K562 (cell line): ENCODE data around the gene NRSN2.

Experiments used
- ATF3 ChIP-seq, 2 experiments: fragments of 450-650 bp in 1 of 2; sonication (generic) in 1 of 2; formaldehyde crosslinking in 1 of 2; IDR thresholded peaks in 1 of 2; conservative IDR thresholded peaks in 1 of 2; 2 replicates each; pipeline versions ENCODE4 v1.6.1 to v1.8.1; 2016 to 2023; ENCODE audit warnings: mild to moderate bottlenecking in 2 of 2, moderate library complexity in 2 of 2, inconsistent platforms in 1 of 2, missing genetic modification reagents in 1 of 2
- CTCF ChIP-seq, 3 experiments: IDR thresholded peaks in 2 of 3; conservative IDR thresholded peaks in 1 of 3; 2 replicates each; pipeline ENCODE4 v1.5.1; 2011 to 2012; ENCODE audit warnings: low read length in 3 of 3, mild to moderate bottlenecking in 3 of 3, control low read depth in 2 of 3, improper control_type of control experiment in 1 of 3, inconsistent platforms in 1 of 3, low read depth in 1 of 3, mixed read lengths in 1 of 3, moderate library complexity in 1 of 3; ENCODE audit not compliant: insufficient read depth in 2 of 3
- DDX20 ChIP-seq: fragments of 450-650 bp; IDR thresholded peaks from 2 replicates; pipeline ENCODE4 v1.6.1; 2016; ENCODE audit warnings: missing genetic modification characterization, low read depth, mild to moderate bottlenecking, missing compliant biosample characterization, moderate library complexity
- HMG20B ChIP-seq: fragments of 250-450 bp; sonication (Bioruptor Pico); IDR thresholded peaks from 2 replicates; pipeline ENCODE4 v1.5.0; 2021; ENCODE audit warnings: mild to moderate bottlenecking
- POLR2B ChIP-seq: fragments of 450-650 bp; IDR thresholded peaks from 2 replicates; pipeline ENCODE4 v1.6.1; 2018; ENCODE audit warnings: low read depth; ENCODE audit not compliant: partially characterized antibody
- POLR2G ChIP-seq: fragments of 200-400 bp; formaldehyde crosslinking; IDR thresholded peaks from 2 replicates; pipeline ENCODE4 v1.6.1; 2017; ENCODE audit warnings: low read depth, mild to moderate bottlenecking, antibody characterized with exemption, low read length, moderate library complexity
- REST ChIP-seq, 2 experiments: fragments of 450-650 bp; formaldehyde crosslinking in 1 of 2; IDR thresholded peaks; 2 replicates each; pipeline versions ENCODE4 v1.4.0 to v1.6.1; 2014 to 2020; ENCODE audit warnings: mild to moderate bottlenecking in 2 of 2, borderline replicate concordance in 1 of 2, low read depth in 1 of 2
- SMAD3 ChIP-seq: fragments of 450-650 bp; formaldehyde crosslinking; conservative IDR thresholded peaks from 2 replicates; pipeline ENCODE4 v1.4.0; 2020; ENCODE audit warnings: mild to moderate bottlenecking
- ZFPM2 ChIP-seq: fragments of 250-450 bp; sonication (Bioruptor Pico); IDR thresholded peaks from 2 replicates; pipeline ENCODE4 v1.5.1; 2022; ENCODE audit warnings: mild to moderate bottlenecking
- ZNF431 ChIP-seq: sonication (generic); formaldehyde crosslinking; IDR thresholded peaks from 2 replicates; pipeline ENCODE4 v1.8.0; 2022; ENCODE audit warnings: mild to moderate bottlenecking, missing genetic modification reagents
- TF ChIP-seq, protein P1 (sequence below): sonication (generic); formaldehyde crosslinking; IDR thresholded peaks from 2 replicates; pipeline ENCODE4 v1.8.0; 2022; ENCODE audit warnings: mild to moderate bottlenecking, missing genetic modification reagents
- TF ChIP-seq, protein P2 (sequence below): sonication (generic); formaldehyde crosslinking; IDR thresholded peaks from 2 replicates; pipeline ENCODE4 v1.8.1; 2022; ENCODE audit warnings: missing genetic modification reagents

DNA sequence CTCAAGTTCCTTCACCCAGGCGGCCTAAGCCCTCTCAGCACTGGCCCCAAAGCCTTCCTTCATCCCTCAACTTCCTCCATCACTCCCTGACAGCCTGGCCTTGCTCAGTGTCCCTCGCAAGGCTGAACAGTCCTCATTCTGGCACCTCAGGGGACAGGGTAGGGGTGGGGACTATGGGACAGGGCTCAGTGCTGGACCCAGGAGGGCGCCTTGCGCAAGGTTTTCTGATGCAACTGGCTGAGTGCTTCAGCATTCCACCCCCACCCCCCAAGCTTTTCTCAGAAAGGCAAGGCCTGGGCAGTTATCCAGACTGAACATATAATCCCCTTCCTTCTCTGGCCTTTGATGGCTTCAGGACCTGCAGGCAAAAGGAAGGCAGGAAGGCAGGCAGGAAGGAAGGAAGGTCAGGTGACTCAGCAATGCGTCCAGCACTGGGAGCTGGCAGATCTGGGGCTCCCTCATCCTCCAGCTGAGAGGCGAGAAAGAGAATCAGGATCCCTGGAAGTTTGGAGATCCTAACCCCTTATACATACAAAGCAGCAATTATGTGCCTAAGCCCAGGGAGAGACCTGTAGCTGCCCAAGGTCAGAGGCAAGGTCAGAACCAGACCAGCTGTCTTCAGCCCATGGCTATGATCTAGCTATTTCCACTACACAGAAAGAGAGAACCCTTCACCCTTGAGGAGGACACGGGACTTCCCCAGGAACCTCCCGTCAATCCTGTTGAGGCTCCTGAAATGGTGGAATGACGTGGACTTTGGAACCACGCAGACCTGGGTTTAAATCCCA lies 25.0 kb downstream of the NRSN2 start:
- no peak for TF ChIP-seq ZNF431 (CRISPR knock-in tag)
- peak in 2 of 3 experiments; percentile 21 to 23; a peak in 3 of 6 replicates for TF ChIP-seq CTCF (IDR thresholded peaks at IDR 0.05 in 2 of 3, conservative IDR thresholded peaks at IDR 0.05 in 1 of 3; ENCODE audit: insufficient read depth in 2 of 3, low read depth in 1 of 3, low read length in 3 of 3)
- TF ChIP-seq SMAD3 (CRISPR knock-in tag): peak; percentile 53
- peak; percentile 80 for TF ChIP-seq REST (IDR thresholded peaks at IDR 0.05; ENCODE audit: borderline replicate concordance)
- peak; percentile 73; the same call in 1 of the 2 replicates for TF ChIP-seq REST (CRISPR knock-in tag; IDR thresholded peaks at IDR 0.05; ENCODE audit: low read depth)
- TF ChIP-seq ZFPM2: no peak
- TF ChIP-seq, protein P1, sequence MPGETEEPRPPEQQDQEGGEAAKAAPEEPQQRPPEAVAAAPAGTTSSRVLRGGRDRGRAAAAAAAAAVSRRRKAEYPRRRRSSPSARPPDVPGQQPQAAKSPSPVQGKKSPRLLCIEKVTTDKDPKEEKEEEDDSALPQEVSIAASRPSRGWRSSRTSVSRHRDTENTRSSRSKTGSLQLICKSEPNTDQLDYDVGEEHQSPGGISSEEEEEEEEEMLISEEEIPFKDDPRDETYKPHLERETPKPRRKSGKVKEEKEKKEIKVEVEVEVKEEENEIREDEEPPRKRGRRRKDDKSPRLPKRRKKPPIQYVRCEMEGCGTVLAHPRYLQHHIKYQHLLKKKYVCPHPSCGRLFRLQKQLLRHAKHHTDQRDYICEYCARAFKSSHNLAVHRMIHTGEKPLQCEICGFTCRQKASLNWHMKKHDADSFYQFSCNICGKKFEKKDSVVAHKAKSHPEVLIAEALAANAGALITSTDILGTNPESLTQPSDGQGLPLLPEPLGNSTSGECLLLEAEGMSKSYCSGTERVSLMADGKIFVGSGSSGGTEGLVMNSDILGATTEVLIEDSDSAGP (CRISPR knock-in tag): no peak
- TF ChIP-seq POLR2B: peak; percentile 68
- peak; percentile 97 for TF ChIP-seq ATF3 (IDR thresholded peaks at IDR 0.05)
- no peak for TF ChIP-seq ATF3 (CRISPR knock-in tag; conservative IDR thresholded peaks at IDR 0.05)
- TF ChIP-seq POLR2G: peak; percentile 66; the same call in 1 of the 2 replicates
- TF ChIP-seq HMG20B: no peak
- no peak for TF ChIP-seq DDX20 (tag)
- TF ChIP-seq, protein P2, sequence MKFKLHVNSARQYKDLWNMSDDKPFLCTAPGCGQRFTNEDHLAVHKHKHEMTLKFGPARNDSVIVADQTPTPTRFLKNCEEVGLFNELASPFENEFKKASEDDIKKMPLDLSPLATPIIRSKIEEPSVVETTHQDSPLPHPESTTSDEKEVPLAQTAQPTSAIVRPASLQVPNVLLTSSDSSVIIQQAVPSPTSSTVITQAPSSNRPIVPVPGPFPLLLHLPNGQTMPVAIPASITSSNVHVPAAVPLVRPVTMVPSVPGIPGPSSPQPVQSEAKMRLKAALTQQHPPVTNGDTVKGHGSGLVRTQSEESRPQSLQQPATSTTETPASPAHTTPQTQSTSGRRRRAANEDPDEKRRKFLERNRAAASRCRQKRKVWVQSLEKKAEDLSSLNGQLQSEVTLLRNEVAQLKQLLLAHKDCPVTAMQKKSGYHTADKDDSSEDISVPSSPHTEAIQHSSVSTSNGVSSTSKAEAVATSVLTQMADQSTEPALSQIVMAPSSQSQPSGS (CRISPR knock-in tag): no peak
